GM21390 (cell line): Measurements from ENCODE around the gene TPCN2.

Experiments
- ATAC-seq: cut with Tn5 transposase; IDR thresholded peaks from one replicate; pipeline ENCODE4 v1.9.1; 2021; ENCODE audit not compliant: unreplicated experiment

The TPCN2 gene

GRCh38 chr11:69092263-69092662, 43.5 kb downstream of the TPCN2 start:
- ATAC-seq = no peak

DNA sequence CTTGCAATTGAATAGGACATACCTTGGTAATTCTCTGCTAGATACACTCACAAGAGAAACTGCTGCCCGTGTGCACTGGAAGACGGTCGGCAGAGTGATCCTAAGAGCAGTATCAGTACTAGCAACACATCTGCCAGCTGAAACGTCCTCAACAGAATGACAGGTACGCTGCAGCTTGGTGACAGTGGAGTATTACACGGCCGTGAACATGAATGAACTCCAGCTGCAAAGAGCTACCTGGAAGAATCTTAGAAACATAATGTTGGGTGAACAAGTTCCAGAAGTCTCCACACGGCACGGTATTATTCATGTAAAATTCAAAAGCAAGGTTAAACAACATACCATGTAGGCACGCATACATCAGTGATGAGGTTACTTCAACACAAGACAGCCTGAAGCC, 44.4 kb downstream of the TPCN2 start:
- ATAC-seq = no peak

DNA sequence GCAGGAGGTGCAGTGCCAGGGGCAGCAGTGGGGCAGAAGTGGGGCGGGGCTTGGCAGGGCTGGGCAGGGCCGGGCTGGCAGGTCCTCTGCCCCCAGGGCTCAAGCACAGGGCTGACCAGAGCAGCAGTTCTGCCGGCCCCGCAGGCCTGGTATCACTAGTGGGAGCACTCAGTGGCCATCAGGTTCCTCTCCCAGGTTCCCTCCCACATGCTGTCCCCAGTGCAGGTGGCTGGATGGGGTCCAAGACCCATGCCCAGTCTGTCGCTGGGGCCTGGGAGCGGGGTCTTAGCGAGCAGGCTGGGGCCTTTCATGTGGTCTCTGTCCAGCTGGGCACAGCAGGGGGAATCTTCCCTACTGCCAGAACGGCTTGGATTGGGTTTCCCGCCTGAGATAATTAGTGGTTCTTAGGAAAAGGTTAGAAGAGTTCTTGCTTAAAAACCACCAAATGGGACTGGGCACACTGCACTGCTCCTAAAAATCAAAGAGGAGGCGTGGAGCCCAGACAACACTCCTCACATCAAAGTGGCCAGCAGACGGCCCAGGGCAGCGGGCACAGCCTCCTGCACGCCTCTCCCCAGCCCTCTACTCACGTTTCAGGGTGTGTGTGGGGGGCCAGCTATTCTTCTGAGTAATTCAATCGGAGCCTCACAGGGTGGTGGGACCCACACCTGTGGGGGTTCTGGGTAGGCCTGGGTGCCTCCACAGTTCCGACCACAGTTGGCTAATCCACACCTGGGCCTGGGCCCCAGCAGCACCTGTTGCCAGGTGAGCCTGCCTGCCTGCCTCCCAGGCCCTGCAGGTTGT, 45.6 kb downstream of the TPCN2 start:
- no peak for ATAC-seq

DNA sequence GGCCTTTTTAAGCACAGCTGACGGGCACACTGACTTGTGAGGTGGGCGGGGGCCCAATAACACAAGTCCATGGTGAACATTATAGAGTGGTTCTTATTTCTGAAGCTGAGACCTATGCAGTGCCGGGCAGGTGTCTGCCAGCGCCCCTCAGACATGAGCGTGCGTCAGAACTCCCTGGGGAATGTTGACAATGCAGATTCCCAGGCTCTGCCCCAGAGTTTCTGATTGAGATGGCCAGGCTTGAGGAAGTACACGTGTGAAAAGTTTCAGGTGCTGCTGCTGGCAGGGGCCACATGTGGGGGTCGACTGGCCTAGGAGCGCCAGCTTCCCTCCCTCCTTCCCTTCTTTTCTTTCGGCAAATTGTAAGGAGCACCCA, 46.2 kb downstream of the TPCN2 start:
- ATAC-seq = no peak

GRCh38 chr11:69095300-69095699, 46.6 kb downstream of the TPCN2 start:
- ATAC-seq = no peak

- ATAC-seq = no peak
Measured at GRCh38 chr11:69096473-69096872, 47.7 kb downstream of the TPCN2 start.

DNA sequence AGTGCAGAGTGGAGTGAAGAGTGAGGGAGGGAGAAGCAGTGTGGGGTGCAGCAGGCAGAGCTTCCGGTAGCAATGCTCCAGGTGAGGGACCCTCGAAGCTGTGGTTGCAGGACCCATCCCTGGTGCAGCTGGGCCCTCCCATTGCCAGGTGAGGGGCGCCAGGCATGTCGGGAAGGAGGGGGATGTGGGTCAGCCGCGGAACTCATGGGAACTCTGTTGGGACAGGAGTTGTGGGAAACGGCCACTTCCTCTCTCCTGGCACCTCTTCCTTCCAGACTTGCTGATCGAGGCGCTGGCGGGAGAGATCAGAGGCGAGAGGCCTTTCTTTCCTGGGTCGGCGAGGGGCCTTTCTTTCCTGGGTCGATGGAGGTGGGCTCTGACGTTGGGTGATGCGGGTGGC, 48.5 kb downstream of the TPCN2 start:
- ATAC-seq = no peak

DNA sequence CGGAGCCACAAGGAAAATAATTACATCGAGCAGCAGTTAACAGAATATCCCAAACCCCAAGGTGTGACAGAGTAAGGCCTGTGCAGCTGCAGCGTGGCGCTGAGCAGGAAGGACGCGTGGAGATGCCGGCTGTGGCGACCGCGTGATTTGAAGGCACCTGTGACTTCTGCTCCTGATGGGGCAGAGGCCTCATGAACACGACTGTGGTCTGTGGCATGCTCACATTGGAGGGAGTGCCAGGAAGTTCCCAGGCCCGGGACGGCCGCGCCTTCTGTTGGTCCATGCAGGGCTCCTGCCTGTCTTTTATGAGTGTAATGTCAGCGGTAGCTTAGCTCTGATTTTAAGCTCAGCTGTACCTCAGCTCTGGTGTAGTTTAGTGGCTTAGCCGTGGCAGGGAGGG, 50.4 kb downstream of the TPCN2 start:
- ATAC-seq = no peak

- ATAC-seq = no peak
Measured at GRCh38 chr11:69100454-69101114, 51.9 kb downstream of the TPCN2 start.

DNA sequence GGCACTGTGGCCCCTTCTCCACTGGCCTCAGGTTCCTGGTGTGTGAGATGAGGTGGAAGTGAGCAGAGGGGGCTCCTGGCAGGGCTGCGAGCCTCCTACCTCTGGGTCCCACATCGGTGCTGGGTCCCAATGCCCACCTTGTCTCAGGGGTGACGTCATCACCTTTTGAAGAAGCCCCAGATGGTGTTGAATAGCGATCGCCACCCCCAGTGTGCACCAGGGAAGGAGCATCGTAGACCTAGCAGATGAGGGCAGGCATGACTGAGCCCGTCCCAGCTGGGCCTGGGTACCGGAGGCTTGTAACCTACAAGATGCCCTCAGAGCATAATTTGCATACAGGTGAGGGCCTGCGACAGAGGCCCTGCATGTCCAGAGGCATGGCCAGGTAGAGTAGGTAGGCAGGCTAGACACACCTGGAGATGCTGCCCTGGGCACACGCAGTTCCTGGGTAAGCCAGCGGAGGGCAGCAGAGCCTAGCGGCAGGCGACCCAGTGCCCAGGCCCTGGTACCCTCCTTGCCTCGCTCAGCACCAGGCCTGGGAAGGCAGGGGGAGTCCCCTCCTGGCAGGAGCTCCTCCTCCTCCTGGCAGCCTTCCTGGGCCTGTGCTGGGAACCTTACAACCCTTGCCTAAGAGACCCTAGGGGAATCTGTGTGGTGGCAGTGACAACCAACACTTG, 52.5 kb downstream of the TPCN2 start:
- ATAC-seq = no peak

- no peak for ATAC-seq
Measured at GRCh38 chr11:69101792-69102695, 53.3 kb downstream of the TPCN2 start.

GRCh38 chr11:69102732-69103615, 54.2 kb downstream of the TPCN2 start:
- ATAC-seq = no peak

- ATAC-seq = no peak
Measured at GRCh38 chr11:69104212-69104855, 55.6 kb downstream of the TPCN2 start.

DNA sequence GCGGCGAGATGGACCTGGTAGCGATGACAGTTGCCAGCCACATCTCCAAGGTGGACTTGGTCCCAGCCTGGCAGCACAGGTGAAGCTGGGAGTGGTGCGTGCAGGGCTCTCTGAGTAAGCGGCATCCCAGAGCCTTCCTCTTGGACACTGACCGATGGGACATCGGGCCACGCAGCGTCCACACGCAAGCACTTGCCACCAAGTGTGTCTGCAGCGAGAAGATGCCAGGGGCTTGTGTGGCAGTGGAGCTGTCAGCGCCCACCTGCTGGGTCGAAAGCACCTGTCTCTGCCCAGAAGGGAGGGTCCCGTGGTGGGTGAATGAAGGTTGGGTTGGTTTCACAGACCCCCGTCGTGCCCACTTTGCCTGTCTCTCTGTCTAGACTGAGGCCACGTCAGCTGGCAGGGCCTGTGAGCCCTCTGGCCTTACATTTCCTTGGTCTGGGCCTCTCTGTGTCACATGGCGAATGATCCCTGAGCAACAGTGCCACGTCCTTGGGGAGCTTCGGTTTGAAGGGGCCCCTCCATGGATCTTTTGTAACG, 56.2 kb downstream of the TPCN2 start:
- ATAC-seq = no peak

- no peak for ATAC-seq
Measured at GRCh38 chr11:69105461-69106030, 56.8 kb downstream of the TPCN2 start.

GRCh38 chr11:69106031-69106811, 57.5 kb downstream of the TPCN2 start:
- no peak for ATAC-seq

GRCh38 chr11:69107413-69107812, 58.7 kb downstream of the TPCN2 start:
- ATAC-seq = no peak

DNA sequence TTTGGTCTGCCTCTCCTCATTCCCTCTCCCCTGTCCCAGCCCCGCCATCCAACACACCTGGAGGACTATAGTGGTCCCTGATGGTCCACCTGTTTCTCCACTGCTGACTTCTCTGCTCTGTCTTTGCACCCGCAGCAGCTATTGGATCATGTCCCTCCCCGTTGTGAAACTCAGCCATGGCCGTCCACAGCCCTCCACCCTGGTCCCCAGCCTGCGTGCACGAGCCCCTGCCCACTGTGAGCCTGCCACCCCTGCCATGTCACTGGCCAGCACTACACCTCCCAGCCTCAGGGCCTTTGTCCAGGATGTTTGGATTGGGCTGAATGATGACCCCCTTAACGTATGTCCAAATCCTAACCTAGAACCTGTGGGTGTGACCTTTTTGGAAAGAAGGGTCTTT, 59.3 kb downstream of the TPCN2 start:
- no peak for ATAC-seq
